ENCODE data around the gene MYOM1. TPM values are rescaled to one million over a fixed set of nuclear protein-coding genes. Genes with fewer than 3 reads are reported as not detected.

The MYOM1 gene
- total RNA-seq, 2 experiments from 2014 or later, result 2.4 to 3.8 TPM

GRCh38 chr18:3088449-3088848 is 131.3 kb downstream of the MYOM1 start:
- H3K9me2 ChIP-seq (ENCODE audit: insufficient read depth, low read length), result no peaks in the 10 kb centered on the region
- no peak for DNase-seq (ENCODE audit: low spot score)
- H3K36me3 ChIP-seq (ENCODE audit: insufficient read depth, low read length), result no peaks in the 10 kb centered on the region
- intact Hi-C loops (cut with micrococcal nuclease; ENCODE audit: unreplicated experiment), result no loop called here
- TF ChIP-seq CTCF (conservative IDR thresholded peaks at IDR 0.05; ENCODE audit: low read length) (no peak), EZH2phosphoT487 (IDR thresholded peaks at IDR 0.05; ENCODE audit: borderline replicate concordance, low read depth, low read length) (no peak)
- no peak overlapping the region for H3K4me2 ChIP-seq (ENCODE audit: low read length)
- H3K79me2 ChIP-seq (ENCODE audit: insufficient read depth, low read depth, low read length), result no peaks in the 10 kb centered on the region
- no peaks in the 10 kb centered on the region for H3K9me3 ChIP-seq (ENCODE audit: low read length)
- CTCF ChIA-PET (ENCODE audit: unreplicated experiment), result no interaction called here
- BruUV-seq (replicated peaks), result no TSS peak
- no peaks in the 10 kb centered on the region for H4K20me1 ChIP-seq (ENCODE audit: insufficient read depth, low read length)
- no peak overlapping the region for H3K4me3 ChIP-seq (ENCODE audit: low read depth, low read length, poor library complexity, severe bottlenecking)
- H2AFZ ChIP-seq (ENCODE audit: low read length), result peak overlapping the region; percentile 62; the same call in 1 of the 2 replicates
- POLR2A ChIA-PET, result interaction anchor here (0.6 to 2.3 kb wide), 5 partner anchors 9 to 92 kb away, joined by 3 to 8 read pairs (median 3); no protein-coding TSS in a partner anchor
- H3K4me1 ChIP-seq (ENCODE audit: insufficient read depth, low read length, poor library complexity, severe bottlenecking), result no peaks in the 10 kb centered on the region
- H3K27ac ChIP-seq (ENCODE audit: low read depth, low read length, poor library complexity, severe bottlenecking), result no peak overlapping the region

GRCh38 chr18:3086871-3087270 is 132.9 kb downstream of the MYOM1 start:
- no peaks in the 10 kb centered on the region for H3K79me2 ChIP-seq (ENCODE audit: insufficient read depth, low read depth, low read length)
- no TSS peak for BruUV-seq (replicated peaks)
- no peaks in the 10 kb centered on the region for H3K9me3 ChIP-seq (ENCODE audit: low read length)
- H3K9me2 ChIP-seq (ENCODE audit: insufficient read depth, low read length), result no peaks in the 10 kb centered on the region
- H2AFZ ChIP-seq (ENCODE audit: low read length), result peak overlapping the region; percentile 41; the same call in 1 of the 2 replicates
- no peak overlapping the region for H3K4me2 ChIP-seq (ENCODE audit: low read length)
- no peak for DNase-seq (ENCODE audit: low spot score)
- no peak overlapping the region for H3K4me3 ChIP-seq (ENCODE audit: low read depth, low read length, poor library complexity, severe bottlenecking)
- no peak overlapping the region for H3K27ac ChIP-seq (ENCODE audit: low read depth, low read length, poor library complexity, severe bottlenecking)
- intact Hi-C loops (cut with micrococcal nuclease; ENCODE audit: unreplicated experiment), result no loop called here
- H3K36me3 ChIP-seq (ENCODE audit: insufficient read depth, low read length), result no peaks in the 10 kb centered on the region
- ChIA-PET POLR2A (interaction anchor here (0.6 to 1.5 kb wide), 5 partner anchors 10 to 295 kb away, joined by 3 to 5 read pairs (median 4); no protein-coding TSS in a partner anchor), CTCF (ENCODE audit: unreplicated experiment) (no interaction called here)
- no peak for TF ChIP-seq EZH2phosphoT487 (IDR thresholded peaks at IDR 0.05; ENCODE audit: borderline replicate concordance, low read depth, low read length)
- no peak for TF ChIP-seq CTCF (conservative IDR thresholded peaks at IDR 0.05; ENCODE audit: low read length)
- H4K20me1 ChIP-seq (ENCODE audit: insufficient read depth, low read length), result no peaks in the 10 kb centered on the region
- H3K4me1 ChIP-seq (ENCODE audit: insufficient read depth, low read length, poor library complexity, severe bottlenecking), result no peaks in the 10 kb centered on the region

- no peak for DNase-seq (ENCODE audit: low spot score)
- H3K79me2 ChIP-seq (ENCODE audit: insufficient read depth, low read depth, low read length), result no peaks in the 10 kb centered on the region
- H3K4me1 ChIP-seq (ENCODE audit: insufficient read depth, low read length, poor library complexity, severe bottlenecking), result no peaks in the 10 kb centered on the region
- peak overlapping the region; percentile 34; the same call in 1 of the 2 replicates for H2AFZ ChIP-seq (ENCODE audit: low read length)
- H3K9me2 ChIP-seq (ENCODE audit: insufficient read depth, low read length), result no peaks in the 10 kb centered on the region
- H3K9me3 ChIP-seq (ENCODE audit: low read length), result no peaks in the 10 kb centered on the region
- POLR2A ChIA-PET, result interaction anchor here (0.6 kb wide), 1 partner anchor 541 kb away, joined by 3 read pairs; no protein-coding TSS in a partner anchor
- CTCF ChIA-PET (ENCODE audit: unreplicated experiment), result interaction anchor here (0.6 kb wide), 1 partner anchor 537 kb away, joined by 4 read pairs; no protein-coding TSS in a partner anchor
- H3K36me3 ChIP-seq (ENCODE audit: insufficient read depth, low read length), result no peaks in the 10 kb centered on the region
- intact Hi-C loops (cut with micrococcal nuclease; ENCODE audit: unreplicated experiment), result no loop called here
- no peak overlapping the region for H3K4me3 ChIP-seq (ENCODE audit: low read depth, low read length, poor library complexity, severe bottlenecking)
- H3K4me2 ChIP-seq (ENCODE audit: low read length), result no peak overlapping the region
- no TSS peak for BruUV-seq (replicated peaks)
- H4K20me1 ChIP-seq (ENCODE audit: insufficient read depth, low read length), result no peaks in the 10 kb centered on the region
- TF ChIP-seq CTCF (conservative IDR thresholded peaks at IDR 0.05; ENCODE audit: low read length), result no peak
- TF ChIP-seq EZH2phosphoT487 (IDR thresholded peaks at IDR 0.05; ENCODE audit: borderline replicate concordance, low read depth, low read length), result no peak
- no peak overlapping the region for H3K27ac ChIP-seq (ENCODE audit: low read depth, low read length, poor library complexity, severe bottlenecking)
Observed at GRCh38 chr18:3085612-3086011, 134.2 kb downstream of the MYOM1 start.
